ENCODE data around the gene MSMB.

- TF ChIP-seq REPIN1 (tag by site-specific recombination; IDR thresholded peaks at IDR 0.05; ENCODE audit: low read depth): no peak
- TF ChIP-seq ZNF175 (tag by site-specific recombination; IDR thresholded peaks at IDR 0.05): no peak
- TF ChIP-seq ZNF16 (tag by site-specific recombination; IDR thresholded peaks at IDR 0.05; ENCODE audit: low read depth): no peak
- TF ChIP-seq CTCF (tag by site-specific recombination; IDR thresholded peaks at IDR 0.05): no peak
- TF ChIP-seq ZNF10 (tag by site-specific recombination; IDR thresholded peaks at IDR 0.05): no peak
- no peak for TF ChIP-seq ZBTB8A (tag by site-specific recombination; IDR thresholded peaks at IDR 0.05)
- no peak for TF ChIP-seq YY1 (tag by site-specific recombination; IDR thresholded peaks at IDR 0.05)
- no peak for TF ChIP-seq ZNF629 (tag by site-specific recombination; IDR thresholded peaks at IDR 0.05)
- TF ChIP-seq ZIC2 (tag by site-specific recombination; IDR thresholded peaks at IDR 0.05): peak; percentile 19; the same call in 1 of the 2 replicates
- no peak for TF ChIP-seq TCF7L2 (IDR thresholded peaks at IDR 0.05; ENCODE audit: borderline replicate concordance, low read depth, low read length)
- no peak for TF ChIP-seq ZNF274 (IDR thresholded peaks at IDR 0.05; ENCODE audit: low read length)
- TF ChIP-seq ZNF274 (tag by site-specific recombination; IDR thresholded peaks at IDR 0.05; ENCODE audit: borderline replicate concordance): no peak
Observed at GRCh38 chr10:46024948-46025347, 21.1 kb downstream of the MSMB start.
